Measurements from ENCODE around the gene GAMT. TPM values are rescaled to one million over a fixed set of nuclear protein-coding genes. Genes with fewer than 3 reads are reported as not detected.

The GAMT gene
- total RNA-seq, 2 donors from 2014 or later = 38.4 to 49.6 TPM

GRCh38 chr19:1425102-1425837, 23.9 kb upstream of the GAMT start:
- Mint-ChIP-seq H3K4me1 (no peaks in the 10 kb centered on the region), H3K27ac (no peak overlapping the region), H3K27me3 (ENCODE audit: insufficient read depth) (no peaks in the 10 kb centered on the region), H3K36me3 (ENCODE audit: low read depth) (peaks cover 47% of the 10 kb centered on the region), H3K4me3 (no peak overlapping the region), H3K9me3 (no peaks in the 10 kb centered on the region)
- Histone ChIP-seq H3K27ac (ENCODE audit: low read depth, low read length) (peak overlapping the region; percentile 71), H3K9ac (ENCODE audit: extremely low read depth, low read length, poor library complexity, severe bottlenecking) (no peak overlapping the region), H3K9me3 (ENCODE audit: control insufficient read depth, low read length) (no peaks in the 10 kb centered on the region), H3K4me3 (ENCODE audit: low read length) (no peak overlapping the region), H3K4me1 (ENCODE audit: control insufficient read depth, insufficient read depth, low read length) (no peaks in the 10 kb centered on the region), H3K36me3 (ENCODE audit: control insufficient read depth, insufficient read depth, low read length) (peaks cover 85% of the 10 kb centered on the region), H3K27me3 (ENCODE audit: control insufficient read depth, insufficient read depth, low read length, poor library complexity, severe bottlenecking) (no peaks in the 10 kb centered on the region)
- no peak for DNase-seq
- no peak for TF ChIP-seq CTCF (conservative IDR thresholded peaks at IDR 0.05)
- 94 to 95% methylated on average over 27 to 33 of the region's 33 CpGs for WGBS, 2 experiments (ENCODE audit: insufficient coverage in 1 of 2, insufficient read length in 1 of 2)

GRCh38 chr19:1424192-1424955, 23.0 kb upstream of the GAMT start:
- H3K4me1 Mint-ChIP-seq = no peaks in the 10 kb centered on the region
- Histone ChIP-seq H3K27me3 (ENCODE audit: control insufficient read depth, insufficient read depth, low read length, poor library complexity, severe bottlenecking) (no peaks in the 10 kb centered on the region), H3K9ac (ENCODE audit: extremely low read depth, low read length, poor library complexity, severe bottlenecking) (no peak overlapping the region), H3K9me3 (ENCODE audit: control insufficient read depth, low read length) (no peaks in the 10 kb centered on the region), H3K4me3 (ENCODE audit: low read length) (no peak overlapping the region), H3K36me3 (ENCODE audit: control insufficient read depth, insufficient read depth, low read length) (peaks cover 79% of the 10 kb centered on the region), H3K27ac (ENCODE audit: low read depth, low read length) (peak overlapping the region; percentile 63), H3K4me1 (ENCODE audit: control insufficient read depth, insufficient read depth, low read length) (no peaks in the 10 kb centered on the region)
- H3K4me3 Mint-ChIP-seq = no peak overlapping the region
- H3K27ac Mint-ChIP-seq = no peak overlapping the region
- TF ChIP-seq CTCF (conservative IDR thresholded peaks at IDR 0.05) = no peak
- H3K36me3 Mint-ChIP-seq (ENCODE audit: low read depth) = peaks cover 47% of the 10 kb centered on the region
- H3K9me3 Mint-ChIP-seq = no peaks in the 10 kb centered on the region
- H3K27me3 Mint-ChIP-seq (ENCODE audit: insufficient read depth) = no peaks in the 10 kb centered on the region
- no peak for DNase-seq
- 91 to 94% methylated on average over 18 to 39 of the region's 42 CpGs for WGBS, 2 experiments (ENCODE audit: insufficient coverage in 1 of 2, insufficient read length in 1 of 2)

- DNase-seq = no peak
- Mint-ChIP-seq H3K4me1 (no peaks in the 10 kb centered on the region), H3K36me3 (ENCODE audit: low read depth) (peaks cover 53% of the 10 kb centered on the region), H3K4me3 (no peak overlapping the region), H3K9me3 (no peaks in the 10 kb centered on the region), H3K27me3 (ENCODE audit: insufficient read depth) (no peaks in the 10 kb centered on the region), H3K27ac (peak overlapping the region; percentile 69)
- WGBS, 2 experiments (ENCODE audit: insufficient coverage in 1 of 2, insufficient read length in 1 of 2) = 92 to 97% methylated on average over 39 to 40 of the region's 40 CpGs
- Histone ChIP-seq H3K4me1 (ENCODE audit: control insufficient read depth, insufficient read depth, low read length) (no peaks in the 10 kb centered on the region), H3K9me3 (ENCODE audit: control insufficient read depth, low read length) (no peaks in the 10 kb centered on the region), H3K4me3 (ENCODE audit: low read length) (no peak overlapping the region), H3K27me3 (ENCODE audit: control insufficient read depth, insufficient read depth, low read length, poor library complexity, severe bottlenecking) (no peaks in the 10 kb centered on the region), H3K27ac (ENCODE audit: low read depth, low read length) (peak overlapping the region; percentile 44), H3K36me3 (ENCODE audit: control insufficient read depth, insufficient read depth, low read length) (peaks cover 84% of the 10 kb centered on the region), H3K9ac (ENCODE audit: extremely low read depth, low read length, poor library complexity, severe bottlenecking) (no peak overlapping the region)
- no peak for TF ChIP-seq CTCF (conservative IDR thresholded peaks at IDR 0.05)
These were observed 22.3 kb upstream of the GAMT start for GRCh38 chr19:1423436-1424191.

Measured in endodermal cell (in vitro differentiated cells).